Measurements from ENCODE around the gene OR6T1.

Gene OR6T1, protein sequence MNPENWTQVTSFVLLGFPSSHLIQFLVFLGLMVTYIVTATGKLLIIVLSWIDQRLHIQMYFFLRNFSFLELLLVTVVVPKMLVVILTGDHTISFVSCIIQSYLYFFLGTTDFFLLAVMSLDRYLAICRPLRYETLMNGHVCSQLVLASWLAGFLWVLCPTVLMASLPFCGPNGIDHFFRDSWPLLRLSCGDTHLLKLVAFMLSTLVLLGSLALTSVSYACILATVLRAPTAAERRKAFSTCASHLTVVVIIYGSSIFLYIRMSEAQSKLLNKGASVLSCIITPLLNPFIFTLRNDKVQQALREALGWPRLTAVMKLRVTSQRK

DNA sequence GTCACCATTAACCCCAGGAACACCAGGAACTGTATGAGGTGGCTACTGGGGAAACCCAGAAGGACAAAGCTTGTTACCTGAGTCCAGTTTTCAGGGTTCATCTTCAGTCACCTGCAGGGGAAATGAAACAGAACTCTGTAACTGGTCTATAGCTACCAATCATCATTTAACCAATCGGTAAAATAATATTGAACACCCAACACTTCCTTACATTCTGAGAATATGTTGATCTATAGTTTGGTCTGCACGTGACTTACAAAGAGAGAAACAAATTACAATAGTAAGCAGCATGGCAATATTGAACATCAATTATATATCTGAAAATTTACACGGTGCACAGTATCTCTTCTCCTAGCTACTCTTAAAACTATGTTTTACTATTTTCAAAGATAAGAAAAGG, at the start of gene OR6T1:
Gene OR6T1, minus strand, starts transcription at position 101 of the 400 bp plus-strand sequence. Its CDS starts 0 bp downstream, at position 101.
- DNase-seq (ENCODE audit: low read depth): no peak

DNA sequence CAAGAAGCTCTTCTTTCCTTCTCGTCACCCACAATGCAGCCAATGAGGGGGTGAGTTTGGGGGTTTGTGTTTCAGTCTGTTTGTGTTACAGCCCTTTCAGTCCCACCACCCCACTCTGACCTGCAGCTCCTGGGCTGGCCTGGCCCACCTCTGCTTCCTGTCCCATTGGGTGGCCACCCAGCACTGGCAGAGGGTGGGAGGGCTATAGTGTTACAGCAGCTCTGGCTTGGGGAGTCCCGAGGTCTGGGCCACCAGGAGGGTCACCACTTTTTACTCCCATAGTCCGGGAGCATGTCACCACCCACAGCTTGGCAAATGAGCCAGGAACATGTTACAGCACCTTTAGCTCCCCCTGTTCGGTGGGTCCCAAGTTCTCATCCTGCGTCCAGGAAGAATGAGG, 35.7 kb upstream of the OR6T1 start:
- DNase-seq (ENCODE audit: low read depth): no peak

DNA sequence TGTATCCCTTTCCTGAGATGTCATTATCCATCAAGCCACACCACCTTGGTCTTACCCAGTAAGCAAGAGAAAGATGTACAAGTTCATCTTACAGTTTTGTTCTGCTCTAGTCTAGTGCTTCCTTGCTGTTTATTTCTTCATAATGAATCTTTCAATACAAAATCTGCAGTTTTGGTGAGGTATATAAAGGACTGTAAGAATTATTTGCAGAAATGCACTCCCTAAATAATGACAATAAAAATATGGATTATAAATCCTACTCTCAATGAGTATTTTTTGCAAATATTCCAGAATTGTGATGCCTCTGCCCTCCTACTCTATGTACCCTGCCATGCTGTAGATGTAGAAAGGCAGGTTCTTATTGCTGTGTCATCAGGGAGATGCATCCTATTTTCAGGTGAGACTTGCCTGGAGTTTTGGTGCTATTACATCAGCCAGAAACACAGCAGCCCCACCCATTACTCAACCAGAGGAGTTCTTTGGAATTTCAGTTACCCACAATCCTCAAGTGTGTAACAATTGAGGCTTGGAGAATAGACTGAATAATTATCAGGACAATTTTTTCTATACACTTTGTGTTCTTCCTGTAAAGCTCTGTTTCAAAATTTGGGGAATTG, 34.2 kb upstream of the OR6T1 start, which contains the start of gene OR10S1:
Gene OR10S1, minus strand, starts transcription at position 51 of the 617 bp plus-strand sequence. CDS start 117 bp downstream, outside the sequence.
- DNase-seq (ENCODE audit: low read depth): no peak

DNA sequence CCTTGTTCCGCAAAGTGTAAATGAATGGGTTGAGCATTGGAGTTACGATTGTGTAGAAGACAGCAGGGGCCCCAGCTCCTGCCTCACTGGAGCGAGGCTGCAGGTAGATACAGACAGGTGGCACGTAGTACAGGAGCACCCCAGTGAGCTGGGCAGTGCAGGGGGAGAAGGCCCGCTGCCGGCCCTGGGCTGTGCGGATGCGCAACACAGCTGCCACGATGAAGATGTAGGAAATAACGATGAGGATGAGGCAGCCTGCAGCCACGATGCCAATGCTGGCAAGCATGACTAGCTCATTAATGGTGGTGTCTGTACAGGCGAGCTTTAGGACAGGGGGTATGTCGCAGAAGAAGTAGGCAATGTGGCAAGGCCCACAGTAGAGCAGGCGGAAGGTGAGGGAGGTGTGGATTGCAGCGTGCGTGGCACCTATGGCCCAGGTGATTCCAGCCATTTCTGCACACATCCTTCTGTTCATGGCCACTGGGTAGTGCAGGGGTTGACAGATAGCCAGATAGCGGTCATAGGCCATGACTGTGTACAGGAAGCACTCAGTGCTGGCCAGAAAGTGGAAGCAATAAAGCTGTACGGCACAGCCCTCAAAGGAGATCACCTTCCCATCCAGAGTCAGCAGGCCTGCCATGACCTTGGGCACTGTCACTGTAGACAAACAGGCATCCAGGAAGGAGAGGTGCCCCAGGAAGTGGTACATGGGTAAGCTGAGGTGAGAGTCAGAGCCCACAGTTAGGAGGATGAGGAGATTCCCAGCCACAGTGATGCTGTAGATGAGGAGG, 33.3 kb upstream of the OR6T1 start:
- no peak for DNase-seq (ENCODE audit: low read depth)

DNA sequence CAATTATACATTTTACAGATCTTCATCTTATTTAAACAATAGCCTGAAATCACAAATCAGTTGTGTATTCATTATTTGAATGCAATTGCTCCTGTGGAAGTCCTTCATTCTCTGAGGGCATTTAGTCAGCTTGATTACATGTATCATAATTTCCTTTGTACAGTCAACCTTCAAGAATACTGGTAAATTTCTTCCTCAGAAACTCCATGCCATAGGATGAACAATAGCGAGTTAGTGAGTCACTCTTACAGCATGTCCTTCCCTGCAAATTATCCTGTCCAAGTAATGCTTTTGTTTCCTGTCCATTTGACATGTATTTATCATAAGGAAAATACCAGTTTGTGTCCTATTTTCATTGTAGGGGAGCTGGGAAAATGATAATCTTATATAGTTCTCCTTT, 30.2 kb upstream of the OR6T1 start:
- DNase-seq (ENCODE audit: low read depth): no peak

DNA sequence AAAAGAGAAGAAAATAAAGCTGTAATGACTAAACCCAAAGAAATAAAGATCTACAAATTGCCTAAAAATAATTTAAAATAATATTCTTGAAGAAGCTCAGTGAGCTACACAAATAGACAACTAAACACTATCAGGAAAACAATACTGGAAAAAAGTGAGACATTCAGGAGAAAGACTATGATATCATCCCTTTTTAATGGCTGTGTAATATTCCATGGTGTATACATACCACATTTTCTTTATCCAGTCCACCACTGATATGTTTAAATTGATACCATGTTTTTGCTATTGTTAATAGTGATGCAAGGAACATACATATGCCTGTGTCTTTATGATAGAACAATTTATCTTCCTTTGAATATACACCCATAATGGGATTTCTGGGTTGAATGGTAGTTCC, 13.1 kb upstream of the OR6T1 start:
- DNase-seq (ENCODE audit: low read depth): no peak

DNA sequence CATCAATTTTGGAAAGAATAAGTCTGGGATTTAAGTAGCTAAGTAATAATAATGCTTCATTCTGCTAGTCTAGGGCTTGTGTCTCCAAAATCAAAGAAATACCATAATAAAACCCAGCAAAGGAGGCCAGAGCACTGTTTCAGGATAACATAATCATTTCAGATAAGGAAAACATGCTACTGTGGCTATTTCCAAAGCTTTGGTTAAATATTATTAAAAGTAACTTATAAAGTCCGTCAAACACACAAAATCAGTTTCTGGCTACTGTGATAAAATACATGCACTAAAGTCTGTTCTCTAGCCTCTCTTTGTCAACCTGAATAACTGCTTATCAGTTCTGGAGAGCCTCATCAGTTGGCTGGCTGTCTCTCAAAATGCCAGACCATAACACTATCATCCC, 1.5 kb upstream of the OR6T1 start:
- DNase-seq (ENCODE audit: low read depth): no peak

DNA sequence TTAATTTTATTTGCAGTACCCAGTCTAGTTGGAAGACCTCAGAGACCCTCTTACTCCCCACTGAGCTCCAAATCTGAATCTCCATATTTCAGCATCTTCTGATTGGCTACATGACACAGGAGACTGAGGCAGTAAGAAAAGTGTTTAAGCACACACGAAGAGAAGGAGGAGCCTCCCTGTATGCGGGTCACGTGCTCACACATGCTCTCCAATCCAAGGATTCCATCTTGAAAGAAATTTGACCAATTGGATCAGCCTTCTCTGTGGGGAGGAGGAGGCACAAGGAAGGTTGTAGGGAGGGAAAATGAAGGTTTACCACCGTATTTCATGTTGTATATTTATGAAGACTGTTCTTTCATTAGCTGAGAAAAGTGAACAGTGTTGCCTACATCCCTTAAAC, 1.2 kb downstream of the OR6T1 start:
- no peak for DNase-seq (ENCODE audit: low read depth)

DNA sequence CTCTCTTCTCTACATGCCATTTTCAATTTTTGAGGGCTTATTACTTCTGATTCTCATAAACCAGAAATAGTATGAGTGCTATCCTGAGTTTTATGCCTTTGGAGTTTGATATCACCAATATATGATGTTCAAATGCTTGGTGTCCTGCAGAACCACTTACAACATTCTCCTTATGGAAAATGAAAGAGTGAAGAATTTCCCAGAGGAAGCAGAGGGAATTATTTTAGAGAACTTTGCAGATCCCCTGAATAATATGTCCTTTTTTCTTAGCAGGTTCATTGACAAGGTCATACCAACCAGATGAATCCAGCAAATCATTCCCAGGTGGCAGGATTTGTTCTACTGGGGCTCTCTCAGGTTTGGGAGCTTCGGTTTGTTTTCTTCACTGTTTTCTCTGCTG, 4.3 kb downstream of the OR6T1 start, which contains the start of gene OR4D5:
Gene OR4D5, plus strand, starts transcription at position 301 of the 400 bp plus-strand sequence. Its CDS starts 0 bp downstream, at position 301.
- DNase-seq (ENCODE audit: low read depth): no peak

DNA sequence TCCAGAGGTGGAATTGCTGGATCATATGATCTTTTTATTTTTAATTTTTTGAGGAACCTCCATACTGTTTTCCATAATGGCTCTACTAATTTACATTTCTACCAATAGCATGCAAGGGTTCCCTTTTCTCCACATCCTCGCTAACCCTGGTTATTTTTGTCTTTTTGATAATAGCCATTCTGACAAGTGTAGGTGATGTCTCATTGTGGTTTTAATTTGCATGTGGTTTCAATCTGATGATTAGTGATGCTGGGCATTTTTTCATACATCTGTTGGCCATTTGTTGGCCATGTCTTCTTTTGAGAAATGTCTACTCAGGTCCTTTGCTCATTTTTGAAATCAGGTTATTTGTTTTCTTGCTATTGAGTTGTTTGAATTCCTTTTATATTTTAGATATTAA, 19.6 kb downstream of the OR6T1 start:
- no peak for DNase-seq (ENCODE audit: low read depth)

DNA sequence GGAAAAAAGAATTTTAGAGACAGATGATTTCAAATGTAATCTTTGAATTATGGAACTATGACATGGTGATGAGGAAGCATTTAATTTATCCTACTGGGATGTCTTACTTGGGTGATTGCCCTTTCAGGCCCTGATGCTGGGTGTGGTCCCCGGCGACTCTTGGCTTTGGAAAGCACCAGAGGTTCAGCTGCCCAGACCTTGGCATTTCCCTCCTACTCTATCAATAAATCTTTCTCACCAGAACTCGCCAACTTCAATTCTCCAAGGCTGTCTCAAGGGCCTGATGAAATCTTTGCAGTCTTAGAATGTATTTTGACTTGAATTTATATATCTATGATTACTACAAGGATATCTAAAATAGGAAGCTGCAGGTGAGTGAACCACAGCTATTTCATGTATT, 22.7 kb downstream of the OR6T1 start:
- DNase-seq (ENCODE audit: low read depth): no peak

DNA sequence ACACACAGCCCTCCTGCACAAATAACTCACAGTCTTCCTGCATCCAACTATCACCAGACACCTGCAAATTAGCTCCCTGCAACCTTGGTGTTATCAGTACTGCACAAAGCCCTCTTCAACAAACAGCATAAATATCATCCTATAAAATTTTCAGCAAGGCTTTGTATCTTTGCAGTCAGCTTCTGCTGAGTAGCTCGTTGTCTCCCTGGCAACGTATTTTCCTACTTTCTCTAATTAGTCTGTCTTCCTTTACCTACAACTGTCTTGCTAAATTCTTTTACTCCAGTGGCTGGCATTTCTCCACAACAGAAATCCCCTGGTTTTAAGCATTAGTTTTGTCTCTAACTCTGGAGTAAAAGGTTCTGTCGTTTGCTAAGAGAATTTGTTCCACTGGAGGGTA, 37.8 kb downstream of the OR6T1 start:
- DNase-seq (ENCODE audit: low read depth): no peak

DNA sequence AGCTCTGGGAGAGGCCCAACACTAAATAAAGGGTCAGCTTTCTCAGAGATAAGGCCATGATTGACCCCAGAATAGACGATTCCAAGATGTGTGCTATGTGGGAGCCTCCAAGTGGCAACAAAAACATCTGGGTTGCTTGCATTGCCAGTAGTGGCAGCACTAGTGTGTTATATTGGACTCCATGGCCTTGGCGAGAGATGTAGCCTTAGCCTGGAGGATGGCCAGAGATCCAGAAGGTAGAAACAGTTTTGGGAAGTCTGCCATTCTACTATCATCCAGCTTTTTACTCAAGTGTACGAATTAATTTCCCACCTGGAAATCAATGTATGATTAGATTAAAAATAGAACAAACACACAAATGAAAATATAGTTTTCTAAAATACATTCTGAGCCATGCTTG, 38.7 kb downstream of the OR6T1 start:
- DNase-seq (ENCODE audit: low read depth): no peak

DNA sequence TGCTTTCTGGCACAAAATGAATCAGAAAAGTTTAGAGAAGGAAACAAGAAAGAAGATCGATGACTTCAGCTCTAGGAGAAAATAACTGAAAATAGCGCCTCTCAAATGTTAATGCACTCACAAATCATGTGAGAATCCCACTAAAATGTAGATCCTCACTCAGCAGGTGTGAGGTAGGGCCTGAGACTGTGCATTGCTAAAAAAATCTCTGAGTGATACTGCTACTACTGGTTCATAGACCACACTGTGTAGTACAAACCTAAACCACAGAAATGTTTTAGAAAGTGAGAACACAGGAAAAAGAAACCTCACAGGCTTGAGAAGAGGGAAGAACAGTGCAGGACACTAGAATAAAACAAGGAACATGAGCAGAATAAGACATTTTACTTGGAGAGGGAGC, 39.7 kb downstream of the OR6T1 start:
- no peak for DNase-seq (ENCODE audit: low read depth)

DNA sequence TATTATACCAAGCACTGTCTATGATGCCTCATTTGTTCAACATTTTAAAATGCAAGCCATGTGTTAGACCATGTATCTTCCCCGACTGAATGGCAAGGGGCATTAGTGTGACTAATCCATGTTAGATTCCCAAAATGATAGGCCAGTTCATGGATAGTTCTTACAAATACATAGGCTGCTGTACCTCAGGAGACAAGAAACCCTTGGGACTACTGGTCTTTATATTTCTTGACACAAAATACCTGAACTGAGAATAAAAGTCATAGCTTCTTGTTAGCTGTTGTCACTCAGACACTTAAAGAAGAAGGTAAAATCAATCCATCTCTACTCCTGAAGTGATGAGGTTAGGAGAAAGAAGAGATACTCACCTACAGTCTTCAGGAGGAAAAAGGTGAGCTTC, 41.8 kb downstream of the OR6T1 start, which contains the start of gene OR8D4:
Gene OR8D4, plus strand, starts transcription at position 301 of the 400 bp plus-strand sequence. CDS start 4,265 bp downstream, outside the sequence.
- DNase-seq (ENCODE audit: low read depth): no peak

DNA sequence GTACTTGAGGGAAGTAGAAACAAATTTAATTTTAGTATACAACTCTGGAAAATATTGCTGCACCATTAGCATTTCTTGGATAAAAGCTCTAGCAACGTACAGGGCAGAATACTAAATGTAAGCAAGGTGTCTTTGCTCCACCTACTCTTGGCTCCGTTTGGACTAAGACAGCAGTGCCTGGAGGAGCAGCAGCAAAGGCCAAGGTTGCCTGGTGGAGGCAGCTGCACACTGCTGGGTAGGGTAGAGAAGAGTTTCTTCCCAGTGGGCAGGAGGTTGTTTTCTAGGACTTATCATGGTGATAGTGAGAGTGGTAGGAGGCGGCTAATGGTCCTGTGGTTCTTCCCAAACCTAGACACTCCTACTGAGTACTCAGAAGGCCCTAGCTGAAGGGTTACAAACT, 43.8 kb downstream of the OR6T1 start:
- DNase-seq (ENCODE audit: low read depth): no peak
